CD4-positive, alpha-beta T cell treated with Interleukin-17A for 4 hours (primary cell): ENCODE data around the gene GPR22.

ENCODE experiments used
- DNase-seq: peaks from one replicate; pipeline ENCODE4 v3.0.0-alpha.2; 2020; ENCODE audit warnings: mixed read lengths

GPR22 gene

GRCh38 chr7:107469929-107470328, at the start of gene GPR22:
TSS of gene GPR22 (plus strand) at chr7:107470057. CDS start at chr7:107474061, 4,004 bp downstream.
- DNase-seq: no peak

- DNase-seq: no peak
Measured at GRCh38 chr7:107427462-107427861, 42.4 kb upstream of the GPR22 start.

- DNase-seq: no peak
Measured at GRCh38 chr7:107428642-107429041, 41.2 kb upstream of the GPR22 start.

GRCh38 chr7:107430057-107430456, 39.8 kb upstream of the GPR22 start:
- DNase-seq: no peak

- DNase-seq: no peak
Measured at GRCh38 chr7:107432261-107432660, 37.6 kb upstream of the GPR22 start.

GRCh38 chr7:107435749-107436148, 34.1 kb upstream of the GPR22 start:
- DNase-seq: no peak

GRCh38 chr7:107439025-107439424, 30.8 kb upstream of the GPR22 start:
- no peak for DNase-seq

GRCh38 chr7:107441581-107442422, 28.1 kb upstream of the GPR22 start:
- DNase-seq: no peak

- no peak for DNase-seq
Measured at GRCh38 chr7:107442678-107443077, 27.2 kb upstream of the GPR22 start.

- no peak for DNase-seq
Measured at GRCh38 chr7:107446531-107446930, 23.3 kb upstream of the GPR22 start.

GRCh38 chr7:107446988-107447387, 22.9 kb upstream of the GPR22 start:
- no peak for DNase-seq

GRCh38 chr7:107450970-107451369, 18.9 kb upstream of the GPR22 start:
- no peak for DNase-seq

- DNase-seq: no peak
Measured at GRCh38 chr7:107453388-107453787, 16.5 kb upstream of the GPR22 start.

- no peak for DNase-seq
Measured at GRCh38 chr7:107461938-107462533, 7.8 kb upstream of the GPR22 start.

GRCh38 chr7:107463139-107464078, 6.4 kb upstream of the GPR22 start:
- peak; percentile 56 for DNase-seq

- DNase-seq: no peak
Measured at GRCh38 chr7:107464666-107465226, 5.1 kb upstream of the GPR22 start.

- DNase-seq: no peak
Measured at GRCh38 chr7:107467972-107468371, 1.9 kb upstream of the GPR22 start.

GRCh38 chr7:107468824-107469223, 1.0 kb upstream of the GPR22 start:
- no peak for DNase-seq

GRCh38 chr7:107471292-107472070, 1.6 kb downstream of the GPR22 start:
- DNase-seq: no peak

GRCh38 chr7:107472116-107472515, 2.3 kb downstream of the GPR22 start:
- no peak for DNase-seq

- no peak for DNase-seq
Measured at GRCh38 chr7:107474104-107474521, 4.3 kb downstream of the GPR22 start.

- no peak for DNase-seq
Measured at GRCh38 chr7:107479303-107479702, 9.4 kb downstream of the GPR22 start.
